NCI-H345 treated with DMSO at 0.1 percent for 48 hours (cell line): Measurements from ENCODE around the gene DGKG.
A peak's percentile ranks its signal among the peaks of the same experiment; 100 is the strongest.

Experiments
- DNase-seq: peaks from one replicate; lab custom pipeline; 2025; ENCODE audit not compliant: unreplicated experiment; lab: John Stamatoyannopoulos, UW

The DGKG gene

GRCh38 chr3:186320862-186321568, 41.0 kb downstream of the DGKG start:
- DNase-seq, result peak; percentile 64

GRCh38 chr3:186319945-186320344, 42.1 kb downstream of the DGKG start:
- DNase-seq, result peak; percentile 34

GRCh38 chr3:186318135-186318534, 43.9 kb downstream of the DGKG start:
- no peak for DNase-seq

GRCh38 chr3:186317478-186317877, 44.6 kb downstream of the DGKG start:
- no peak for DNase-seq

- DNase-seq, result no peak
Measured at GRCh38 chr3:186316666-186317260, 45.3 kb downstream of the DGKG start.

GRCh38 chr3:186315581-186316354, 46.3 kb downstream of the DGKG start:
- DNase-seq, result no peak

GRCh38 chr3:186314896-186315295, 47.1 kb downstream of the DGKG start:
- no peak for DNase-seq

- no peak for DNase-seq
Measured at GRCh38 chr3:186311441-186311840, 50.6 kb downstream of the DGKG start.

GRCh38 chr3:186308549-186308948, 53.5 kb downstream of the DGKG start:
- no peak for DNase-seq

- DNase-seq, result no peak
Measured at GRCh38 chr3:186307594-186308221, 54.3 kb downstream of the DGKG start.

- no peak for DNase-seq
Measured at GRCh38 chr3:186305286-186305685, 56.7 kb downstream of the DGKG start.

- DNase-seq, result no peak
Measured at GRCh38 chr3:186303965-186304364, 58.1 kb downstream of the DGKG start.

GRCh38 chr3:186299327-186299726, 62.7 kb downstream of the DGKG start:
- no peak for DNase-seq

- no peak for DNase-seq
Measured at GRCh38 chr3:186298876-186299275, 63.2 kb downstream of the DGKG start.

- no peak for DNase-seq
Measured at GRCh38 chr3:186290796-186291195, 71.2 kb downstream of the DGKG start.

- no peak for DNase-seq
Measured at GRCh38 chr3:186287711-186288110, 74.3 kb downstream of the DGKG start.

GRCh38 chr3:186286114-186286513, 75.9 kb downstream of the DGKG start:
- no peak for DNase-seq

GRCh38 chr3:186284661-186285060, 77.4 kb downstream of the DGKG start:
- no peak for DNase-seq

GRCh38 chr3:186284349-186284652, 77.7 kb downstream of the DGKG start:
- DNase-seq, result no peak

GRCh38 chr3:186283651-186284348, 78.2 kb downstream of the DGKG start:
- no peak for DNase-seq

- DNase-seq, result no peak
Measured at GRCh38 chr3:186283096-186283495, 78.9 kb downstream of the DGKG start.
